Measurements from ENCODE around the gene GNAI2.

Gene GNAI2

GRCh38 chr3:50299638-50299928 is 63.6 kb downstream of the GNAI2 start:
- no peak for ATAC-seq

- no peak for ATAC-seq
Observed at GRCh38 chr3:50299929-50300680, 64.1 kb downstream of the GNAI2 start.

GRCh38 chr3:50300681-50301254 is 64.8 kb downstream of the GNAI2 start:
- ATAC-seq, result no peak

- ATAC-seq, result no peak
Observed at GRCh38 chr3:50302095-50303012, 66.3 kb downstream of the GNAI2 start.

- no peak for ATAC-seq
Observed at GRCh38 chr3:50303013-50303815, 67.2 kb downstream of the GNAI2 start, which contains the start of gene HYAL1. TSS of gene HYAL1 (minus strand) at chr3:50303574. CDS start at chr3:50302956, 618 bp downstream.

- peak; percentile 65 to 72 for ATAC-seq
Observed at GRCh38 chr3:50304601-50305000, 68.6 kb downstream of the GNAI2 start.

Data from activated CD4-positive, CD25-positive, alpha-beta regulatory T cell treated with anti-CD3 and anti-CD28 coated beads, Interleukin-2, amount 50 U/mL, for 24 hours (primary cell).